Activated effector memory CD4-positive, alpha-beta T cell treated with Interleukin-2 at 50 U/mL for 16 hours (primary cell): ENCODE results near the gene SLC22A23.

Experiments used
- DNase-seq: peaks from one replicate; pipeline ENCODE4 v3.0.0-alpha.2; 2020

Gene SLC22A23

DNA sequence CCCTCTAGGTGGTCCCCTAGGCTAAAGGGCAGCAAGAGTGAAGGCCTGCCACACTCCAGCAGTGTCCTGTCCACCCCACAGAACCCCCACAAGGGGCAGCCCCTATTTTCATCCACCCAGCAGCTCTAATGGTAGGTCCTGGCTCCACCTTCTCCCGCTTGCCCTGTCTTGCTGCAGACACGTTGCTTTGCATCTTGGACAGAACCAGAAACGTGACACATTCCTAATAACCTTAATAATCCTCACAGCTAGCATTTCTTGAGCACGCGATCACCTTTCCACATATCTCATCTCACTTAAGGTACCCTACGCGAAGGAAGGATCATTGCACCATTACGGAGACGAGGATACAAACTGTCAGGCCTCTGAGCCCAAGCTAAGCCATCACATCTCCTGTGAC is 11.7 kb upstream of the SLC22A23 start:
- no peak for DNase-seq

DNA sequence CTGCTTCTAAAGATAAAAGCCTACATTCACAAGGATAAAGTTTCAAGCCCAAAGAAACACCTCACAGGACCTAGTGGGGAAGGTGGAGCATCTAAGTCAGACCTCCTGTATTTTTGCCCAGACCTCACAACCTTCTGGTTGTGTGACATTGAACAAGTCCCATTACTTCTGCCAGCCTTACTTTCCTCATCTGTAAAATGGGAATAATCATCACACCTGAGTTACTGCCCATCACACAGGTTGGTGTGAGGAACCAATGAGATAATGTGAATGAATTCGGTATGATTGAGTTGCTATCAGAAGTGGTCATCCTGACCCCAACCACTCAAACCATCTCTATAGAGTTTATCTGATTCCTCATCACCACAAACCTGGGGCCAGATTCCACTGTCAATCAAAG is 11.1 kb upstream of the SLC22A23 start:
- no peak for DNase-seq

DNA sequence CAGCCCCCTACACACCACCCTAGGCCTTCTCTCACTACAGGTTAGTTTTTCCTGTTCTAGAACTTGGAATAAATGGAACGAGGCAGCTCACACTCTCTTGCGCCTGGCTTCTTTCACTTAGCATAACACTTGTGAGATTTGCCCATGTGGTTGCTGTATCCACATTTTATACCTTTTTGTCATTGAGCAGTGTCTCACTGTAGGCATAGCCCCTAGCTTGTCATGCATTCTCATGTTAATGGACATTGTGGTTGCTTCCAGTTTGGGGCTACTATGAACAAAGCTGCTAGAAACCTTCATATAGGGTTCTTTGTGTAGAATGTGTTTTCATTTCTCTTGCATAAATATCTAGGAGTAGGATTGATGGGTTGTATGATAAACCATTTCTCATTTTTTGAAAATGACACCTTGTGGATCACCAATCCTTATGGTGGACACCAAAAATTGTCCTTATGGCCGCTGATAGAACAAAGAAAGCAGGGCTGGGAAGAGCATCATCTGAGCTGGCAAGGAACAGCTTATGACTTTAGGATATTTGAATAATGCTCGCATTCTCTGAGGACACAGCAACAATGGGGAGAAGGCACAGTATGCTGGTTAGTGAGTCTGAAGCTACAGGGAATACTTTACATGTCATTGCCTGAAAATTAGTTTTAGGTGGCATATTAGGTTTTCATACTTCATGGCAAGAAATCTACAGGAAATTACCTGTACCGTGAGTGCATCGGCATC is 9.8 kb upstream of the SLC22A23 start:
- no peak for DNase-seq

DNA sequence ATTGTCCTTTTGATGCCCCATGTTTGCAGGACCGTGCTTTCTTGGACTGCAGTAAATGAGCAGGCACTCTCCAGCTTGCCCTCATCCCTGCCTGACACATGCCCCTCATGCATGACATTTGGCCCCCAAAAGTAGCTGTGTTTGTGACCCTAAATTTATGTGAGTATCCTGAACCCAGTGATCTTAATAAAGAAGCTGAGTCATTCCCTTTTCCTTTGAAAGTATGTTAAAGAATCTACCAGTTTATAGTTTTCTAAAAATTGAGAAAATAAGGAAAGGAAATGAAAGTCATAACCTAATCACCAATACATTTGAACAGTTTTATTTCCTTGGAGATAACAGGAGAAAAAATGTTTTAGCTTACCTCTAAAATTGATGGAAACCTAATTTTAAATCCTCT is 3.4 kb upstream of the SLC22A23 start:
- DNase-seq = no peak

DNA sequence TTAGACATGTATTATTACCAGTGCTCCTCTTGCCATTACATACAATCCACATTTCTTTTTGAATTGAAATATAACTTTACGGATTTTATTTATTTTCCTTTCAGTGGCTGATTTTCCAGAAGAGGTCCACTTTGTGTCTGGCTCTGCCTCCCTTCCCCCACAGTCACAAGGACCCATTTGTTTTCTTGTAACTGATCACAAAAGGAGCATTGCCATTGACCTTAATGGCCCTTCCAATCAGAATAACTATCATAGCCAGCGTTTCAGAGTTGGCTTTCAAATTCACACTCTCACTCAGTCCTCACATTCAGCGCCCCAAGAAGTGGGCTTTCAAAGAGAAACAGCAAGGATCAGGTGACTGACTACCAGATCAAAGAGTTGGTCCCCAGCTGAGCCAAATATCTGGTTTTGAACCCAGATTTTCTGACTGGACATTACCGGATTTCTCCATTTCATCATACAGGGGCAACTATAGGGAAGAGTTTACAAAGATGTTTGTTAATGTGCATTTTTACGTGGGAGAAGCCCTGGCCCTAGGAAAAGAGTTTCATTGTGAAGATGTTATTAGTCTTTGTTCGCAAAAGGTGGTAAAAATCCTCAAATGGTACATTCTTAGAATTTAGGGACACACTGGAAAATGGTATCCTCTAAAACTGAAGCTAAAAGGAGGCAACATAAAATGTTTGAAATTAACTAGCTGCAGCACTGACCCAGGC is 2.0 kb upstream of the SLC22A23 start:
- DNase-seq = no peak

DNA sequence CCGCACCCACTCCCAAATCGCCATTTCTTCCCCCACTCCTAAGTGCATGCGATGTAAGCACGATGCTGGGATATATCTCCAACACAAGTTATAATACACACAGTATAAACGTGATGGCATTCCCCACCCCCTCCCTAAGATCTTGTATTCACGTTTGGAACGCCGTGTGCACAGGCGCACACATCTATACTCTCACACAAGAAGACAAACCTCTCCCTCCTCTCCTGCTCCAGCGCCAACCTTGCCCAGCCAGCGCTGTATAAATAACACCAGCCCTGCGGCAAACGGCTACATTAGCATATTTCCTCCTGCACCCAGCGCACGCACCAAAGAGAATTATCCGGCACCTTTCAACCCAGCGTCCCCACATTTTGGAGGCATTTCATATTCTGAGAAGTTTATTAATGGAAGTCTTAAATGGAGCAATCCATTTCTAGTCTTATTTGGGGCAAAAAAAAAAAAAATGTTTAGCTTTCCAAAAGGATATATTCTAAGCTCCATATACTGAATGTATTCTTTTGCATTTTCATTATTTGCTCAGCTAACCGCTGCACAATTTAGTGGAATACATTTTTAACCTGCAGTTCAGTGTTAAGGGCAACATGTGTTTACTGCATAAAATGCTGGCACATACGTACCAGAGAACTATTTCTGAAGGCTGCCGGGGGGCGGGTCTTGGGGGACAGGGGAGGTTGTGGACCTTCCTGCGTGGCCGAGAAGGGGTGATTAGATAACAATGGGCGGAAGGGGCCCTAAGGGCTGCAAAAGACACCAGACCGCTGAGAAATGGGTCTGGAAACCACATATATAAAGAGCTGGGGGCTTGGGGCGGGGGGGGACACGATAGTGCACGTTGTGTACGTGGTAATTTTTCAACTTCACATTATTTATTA is 1.1 kb upstream of the SLC22A23 start:
- no peak for DNase-seq

DNA sequence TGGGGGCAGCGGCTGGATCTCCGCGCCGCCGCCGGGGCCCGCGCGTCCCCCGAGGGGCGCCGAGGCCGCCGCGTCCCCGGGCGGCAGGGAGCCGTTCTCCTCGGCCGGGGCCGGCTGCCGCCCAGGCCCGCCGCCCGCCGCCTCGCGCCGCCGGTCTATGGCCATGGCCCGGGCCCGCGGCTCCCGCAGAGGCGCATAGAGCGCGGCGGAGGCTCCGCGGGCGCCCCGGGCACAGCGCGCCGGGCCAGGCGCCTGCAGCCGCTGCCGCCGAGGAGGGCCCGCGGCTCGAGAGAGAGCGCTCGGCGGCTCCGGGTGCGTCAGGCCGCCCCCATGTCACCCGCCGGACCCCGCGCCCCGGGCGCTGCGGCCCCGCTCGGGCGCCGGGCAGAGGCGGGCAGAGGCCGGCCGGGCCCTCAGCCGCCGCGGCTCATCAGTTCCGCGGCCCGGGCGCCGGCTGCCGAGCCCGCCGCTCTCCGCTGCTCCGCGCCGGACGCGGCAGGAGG is 404 bp downstream of the SLC22A23 start:
- DNase-seq = no peak

DNA sequence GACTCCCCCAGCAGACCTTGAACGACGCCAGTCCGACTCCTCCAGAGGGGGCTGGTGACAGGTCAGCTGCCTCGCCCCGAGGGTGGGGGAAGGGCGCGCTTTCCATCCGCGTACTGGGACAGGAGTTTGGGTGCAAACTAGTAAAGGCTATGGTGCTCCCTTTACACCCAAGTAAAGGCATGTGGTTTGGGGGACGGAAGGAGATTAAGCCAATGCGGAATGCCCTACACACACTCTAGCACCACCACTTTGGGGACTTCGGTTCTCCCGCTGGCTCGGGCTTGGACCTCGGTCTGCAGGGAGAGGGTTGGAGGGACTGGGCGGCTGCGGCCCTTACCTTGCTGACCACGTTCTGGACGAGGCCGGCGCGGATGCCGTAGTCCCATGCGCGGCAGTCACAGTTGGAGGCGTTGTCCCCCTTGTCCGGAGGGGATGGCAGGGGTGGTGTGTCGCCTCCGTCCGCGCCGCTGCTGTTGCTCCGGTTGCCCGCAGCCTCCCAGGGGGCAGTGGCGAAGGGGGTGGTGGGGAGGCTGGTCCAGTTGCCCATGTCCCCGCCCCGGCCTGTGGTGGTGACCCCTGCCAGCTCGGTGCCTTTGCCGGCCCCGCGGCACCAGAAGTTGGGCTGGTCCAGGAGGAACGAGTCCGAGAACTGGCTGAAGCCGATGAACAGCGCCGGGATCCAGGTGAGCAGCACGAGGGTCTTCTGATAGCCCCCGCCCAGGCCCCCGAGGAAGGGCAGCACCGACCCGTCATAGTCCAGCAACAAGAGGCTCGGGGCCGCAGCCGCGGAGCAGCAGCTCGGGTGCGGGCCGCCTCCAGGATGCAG is 1.1 kb downstream of the SLC22A23 start:
- no peak for DNase-seq

DNA sequence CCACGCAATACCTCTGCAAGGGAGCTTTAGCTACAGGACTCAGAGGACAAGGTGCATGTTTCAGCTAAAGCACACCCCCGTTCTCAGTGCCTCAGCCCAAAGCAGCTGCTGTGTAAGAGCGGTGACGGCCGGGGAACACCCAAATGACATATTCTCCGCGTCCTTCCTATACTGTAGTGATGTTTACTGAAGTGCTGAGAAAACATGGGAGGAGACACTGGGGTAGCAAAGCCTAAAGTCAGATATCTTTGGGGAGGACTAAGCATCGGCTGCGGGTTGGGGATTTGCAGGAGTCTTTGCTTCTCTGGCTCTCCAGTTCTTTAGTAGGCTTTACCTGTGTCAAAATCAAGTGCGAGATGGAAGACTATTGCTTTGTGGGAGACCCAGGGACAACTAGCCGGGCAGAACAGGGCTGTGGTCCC is 1.7 kb downstream of the SLC22A23 start:
- peak; percentile 23 for DNase-seq

DNA sequence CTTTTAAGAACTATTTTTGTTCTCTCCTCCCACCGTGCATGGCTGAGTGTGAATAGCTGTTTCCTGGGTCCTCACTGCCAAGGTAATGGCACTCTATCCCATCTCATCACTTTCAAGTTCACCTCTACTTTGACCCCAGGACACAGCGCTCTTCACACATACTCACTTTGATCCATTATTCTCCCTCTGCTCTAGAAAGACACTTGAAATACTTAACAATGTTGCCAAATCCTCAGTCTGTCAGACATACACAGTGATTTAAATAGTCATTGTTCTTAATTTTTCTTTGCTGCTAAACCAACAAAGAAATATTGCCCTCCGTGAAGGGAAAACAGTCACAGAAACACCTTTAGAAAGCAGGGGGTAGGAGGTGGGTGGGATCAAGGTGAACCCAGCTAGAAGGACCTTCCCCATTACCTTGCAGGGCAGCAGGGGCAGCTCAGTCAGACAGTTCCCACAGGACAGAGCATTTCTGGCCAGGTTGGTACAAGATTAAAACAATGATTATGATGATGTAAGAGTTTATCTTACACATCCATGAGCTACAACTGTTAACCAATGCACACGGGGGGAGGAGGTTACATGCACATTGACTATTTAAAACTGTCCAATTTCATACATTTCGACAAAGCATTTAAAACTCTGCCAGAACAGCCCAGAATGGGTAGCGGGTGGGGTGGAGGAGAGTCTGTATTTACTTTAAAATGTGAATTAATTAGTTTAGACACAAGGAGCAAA is 2.4 kb downstream of the SLC22A23 start:
- DNase-seq = no peak

DNA sequence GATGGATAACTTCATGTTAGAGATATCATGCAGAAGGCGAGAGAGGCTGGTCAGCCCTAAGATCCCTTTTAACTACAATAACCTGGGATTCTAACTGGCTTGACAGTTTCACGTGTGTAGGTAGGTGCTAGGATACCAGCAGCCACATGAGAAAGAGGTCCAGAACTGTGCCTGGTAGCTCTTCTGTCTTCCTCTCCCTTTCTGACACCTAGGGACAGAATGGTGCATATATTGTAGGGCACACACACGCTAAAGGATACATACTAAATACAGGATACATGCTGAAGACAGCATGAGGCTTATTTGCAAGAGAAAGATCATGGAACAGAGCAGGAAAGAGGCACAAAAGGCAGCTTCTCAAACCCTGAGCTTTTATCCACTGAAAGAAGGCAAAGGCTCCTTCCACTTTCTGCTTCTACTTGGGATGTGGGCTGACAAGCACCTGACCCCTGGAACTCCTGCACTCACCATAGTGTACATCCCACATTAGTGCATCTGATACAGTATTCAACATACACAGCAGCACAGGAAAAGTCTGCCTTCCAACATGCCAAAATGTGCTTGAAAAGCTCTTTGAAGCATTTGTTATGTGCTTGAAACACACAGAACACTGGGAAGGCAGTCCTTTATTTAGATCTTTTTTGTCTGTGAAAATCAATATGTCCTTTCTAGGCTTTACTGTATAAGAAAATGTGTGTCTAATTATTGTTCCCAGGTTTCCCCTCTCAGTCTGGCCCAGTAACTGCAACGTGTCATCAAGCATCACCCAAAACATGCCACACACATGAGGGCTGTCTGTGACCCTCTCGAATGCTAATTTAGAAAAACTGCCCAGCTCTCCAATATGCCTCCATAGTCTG is 3.2 kb downstream of the SLC22A23 start:
- DNase-seq = no peak

DNA sequence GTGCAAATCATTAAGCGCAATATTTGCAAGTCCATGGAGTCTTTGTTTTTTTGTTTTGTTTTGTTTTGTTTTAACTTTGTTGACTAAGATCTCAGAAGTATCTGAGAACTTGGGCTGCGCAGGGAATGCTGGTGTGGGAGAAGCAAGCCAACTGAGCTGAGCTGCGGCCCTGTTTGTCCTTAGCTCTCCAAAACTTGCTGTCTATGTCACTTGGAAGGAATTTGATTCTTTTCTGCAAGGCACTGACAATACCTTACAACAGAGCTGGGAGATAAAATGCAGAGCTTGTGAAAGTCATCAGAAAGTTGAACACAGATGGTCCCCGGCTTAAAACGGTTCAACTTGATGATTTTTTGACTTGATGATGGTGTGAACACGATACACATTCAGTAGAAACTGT is 5.4 kb downstream of the SLC22A23 start:
- DNase-seq = no peak

DNA sequence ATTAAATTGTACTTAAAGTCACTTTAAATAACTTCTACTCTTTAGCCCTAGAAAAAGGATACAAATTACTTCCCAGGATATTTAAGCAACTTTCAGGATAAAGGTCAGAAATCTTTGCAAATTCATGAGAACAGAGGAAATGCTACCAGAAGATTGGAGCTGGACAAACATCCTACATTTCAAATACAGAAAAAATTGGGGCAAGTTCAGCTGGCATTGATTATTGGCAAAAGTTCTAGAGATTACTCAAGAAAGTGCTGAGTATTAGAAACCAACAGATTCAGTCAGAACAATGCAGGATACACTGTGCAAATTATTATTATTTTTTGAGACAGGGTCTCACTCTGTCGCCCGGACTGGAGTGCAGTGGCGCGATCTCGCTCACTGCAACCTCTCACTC is 6.0 kb downstream of the SLC22A23 start:
- no peak for DNase-seq

DNA sequence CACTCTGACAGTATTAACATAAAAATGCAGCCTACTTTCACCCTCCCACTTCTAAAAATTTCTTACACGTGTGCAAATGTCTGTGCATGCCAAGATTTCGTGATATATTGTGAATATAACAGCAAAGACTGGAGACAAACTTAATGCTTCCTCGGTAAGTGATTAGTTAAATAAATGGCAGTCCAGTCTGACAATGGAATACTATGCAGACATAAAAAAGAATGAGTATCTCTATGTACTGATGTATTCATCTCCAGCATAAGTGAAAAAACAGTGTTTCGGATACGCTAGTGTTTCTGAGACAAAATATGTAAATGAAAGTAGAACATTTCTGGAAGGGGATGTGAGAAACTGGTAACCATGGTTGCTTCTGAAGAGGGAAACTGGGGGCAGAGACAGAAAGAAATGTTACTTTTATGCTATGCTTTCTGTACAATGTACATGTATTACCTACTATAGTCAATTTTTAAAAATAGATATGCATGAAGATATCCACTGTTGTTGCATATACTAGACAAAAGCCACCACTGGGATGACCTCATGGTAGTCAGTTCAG is 7.0 kb downstream of the SLC22A23 start:
- DNase-seq = no peak

DNA sequence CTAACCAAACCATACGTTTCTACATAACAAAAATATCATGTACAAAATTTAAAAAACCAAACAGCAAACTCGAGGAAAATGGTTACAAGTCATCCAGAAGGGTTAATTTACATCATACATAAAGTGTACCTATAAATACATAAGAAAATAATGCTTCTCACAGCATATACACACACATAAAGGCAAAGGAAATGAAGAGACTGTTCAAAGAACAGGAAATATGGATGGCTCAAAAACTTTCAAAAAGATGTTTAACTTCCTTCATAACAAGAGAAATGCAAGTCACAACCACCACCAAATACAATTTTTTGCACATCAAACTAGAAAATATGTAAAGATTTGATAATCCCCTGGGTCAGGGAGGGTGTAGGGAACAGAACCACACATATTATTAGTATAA is 7.5 kb downstream of the SLC22A23 start:
- no peak for DNase-seq

DNA sequence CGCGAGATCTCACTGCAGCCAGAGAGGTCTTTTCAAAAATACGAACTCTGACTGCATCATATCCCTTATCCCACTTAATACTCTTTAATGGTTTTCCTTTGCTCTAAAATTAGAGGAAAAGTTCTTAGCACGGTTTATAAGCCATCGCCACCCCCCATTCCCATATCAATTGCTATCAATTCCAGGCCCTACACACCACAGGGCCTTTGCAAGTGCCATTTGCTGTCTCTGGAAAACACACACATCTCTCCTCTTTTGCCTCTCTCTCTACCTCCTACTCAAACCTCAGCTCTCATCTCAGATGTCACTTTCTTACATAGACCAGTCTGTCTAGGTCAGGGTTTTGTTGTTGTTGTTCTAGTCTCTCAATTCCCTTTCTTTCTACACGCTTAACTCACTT is 9.8 kb downstream of the SLC22A23 start:
- DNase-seq = no peak

DNA sequence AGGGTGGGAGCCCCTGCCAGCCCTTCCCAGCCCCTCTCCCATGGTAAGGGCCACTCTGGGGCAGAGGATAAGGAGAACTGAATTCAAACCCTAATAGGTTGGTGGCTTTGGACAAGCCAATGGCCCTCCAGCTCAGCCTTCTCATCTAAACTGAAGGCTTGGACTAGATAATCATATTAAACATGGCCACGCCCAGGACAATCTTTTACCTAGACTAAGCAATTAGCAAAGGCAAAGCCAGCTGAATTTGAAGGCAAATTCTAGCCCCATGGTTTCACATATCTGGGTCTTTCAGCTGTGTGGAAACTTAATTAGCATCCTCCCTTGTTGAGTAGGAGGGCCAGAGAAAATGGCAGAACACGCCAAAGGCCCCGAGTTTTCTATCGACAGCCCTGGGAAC is 10.7 kb downstream of the SLC22A23 start:
- DNase-seq = no peak

DNA sequence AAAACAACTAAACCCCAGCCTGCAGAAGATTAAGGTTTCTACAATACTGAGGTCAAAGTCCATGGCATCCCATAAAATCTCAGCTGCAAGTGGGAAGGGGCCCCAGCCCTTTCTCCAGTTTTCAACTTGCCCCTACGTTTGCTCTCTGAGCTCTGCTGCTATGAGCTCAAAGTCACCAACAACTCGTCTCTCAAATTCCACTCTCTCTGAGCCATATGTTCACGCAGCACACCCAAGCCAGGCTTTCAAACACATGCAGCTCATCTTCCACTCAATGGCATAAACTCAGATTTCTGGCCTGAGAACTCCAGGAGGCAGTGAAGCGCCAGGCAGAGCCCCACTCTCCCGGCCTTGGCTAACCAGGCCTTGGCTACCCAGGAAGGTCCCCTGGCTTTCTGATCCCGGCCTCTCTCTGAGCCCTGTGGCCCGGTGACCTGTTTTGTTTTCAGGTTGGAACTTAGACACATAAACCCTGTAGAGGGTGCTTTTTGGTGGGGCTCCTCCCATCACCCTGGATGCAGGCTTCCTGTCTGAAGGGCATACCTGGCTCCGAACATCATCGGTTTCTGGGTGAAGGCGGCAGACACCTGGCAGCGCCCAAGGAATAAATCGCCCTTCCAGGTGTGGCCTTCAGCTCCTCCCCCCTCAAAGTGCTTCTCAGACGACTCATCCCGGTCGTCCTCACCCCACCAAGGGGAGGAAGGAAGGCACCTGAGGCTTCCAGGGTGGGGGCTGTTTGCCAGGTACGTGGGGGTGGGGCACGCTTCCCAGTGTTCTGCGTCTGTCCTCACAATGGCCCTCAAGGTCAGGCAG is 12.4 kb downstream of the SLC22A23 start:
- DNase-seq = no peak

DNA sequence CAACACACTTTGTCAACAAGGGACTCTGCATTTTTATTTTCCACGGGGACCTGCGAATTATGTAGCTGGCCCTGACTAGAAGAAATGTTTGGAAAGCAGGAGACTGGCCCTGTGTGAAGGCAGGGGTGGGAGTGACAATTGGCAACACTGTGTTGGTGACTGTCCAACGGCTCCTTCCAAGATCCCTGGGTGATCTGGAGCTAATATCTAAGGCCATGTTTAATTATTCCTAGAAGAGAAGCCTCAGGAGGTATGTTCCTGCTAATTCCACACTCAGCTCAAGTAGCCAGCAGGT is 13.7 kb downstream of the SLC22A23 start:
- no peak for DNase-seq
